Measurements from ENCODE around the gene SESN3.
"Not testable (repeated sequence)": the region's sequence is repeated elsewhere in the genome, so short reads cannot be mapped to it uniquely, and the experiment has no call there.

Gene SESN3

DNA sequence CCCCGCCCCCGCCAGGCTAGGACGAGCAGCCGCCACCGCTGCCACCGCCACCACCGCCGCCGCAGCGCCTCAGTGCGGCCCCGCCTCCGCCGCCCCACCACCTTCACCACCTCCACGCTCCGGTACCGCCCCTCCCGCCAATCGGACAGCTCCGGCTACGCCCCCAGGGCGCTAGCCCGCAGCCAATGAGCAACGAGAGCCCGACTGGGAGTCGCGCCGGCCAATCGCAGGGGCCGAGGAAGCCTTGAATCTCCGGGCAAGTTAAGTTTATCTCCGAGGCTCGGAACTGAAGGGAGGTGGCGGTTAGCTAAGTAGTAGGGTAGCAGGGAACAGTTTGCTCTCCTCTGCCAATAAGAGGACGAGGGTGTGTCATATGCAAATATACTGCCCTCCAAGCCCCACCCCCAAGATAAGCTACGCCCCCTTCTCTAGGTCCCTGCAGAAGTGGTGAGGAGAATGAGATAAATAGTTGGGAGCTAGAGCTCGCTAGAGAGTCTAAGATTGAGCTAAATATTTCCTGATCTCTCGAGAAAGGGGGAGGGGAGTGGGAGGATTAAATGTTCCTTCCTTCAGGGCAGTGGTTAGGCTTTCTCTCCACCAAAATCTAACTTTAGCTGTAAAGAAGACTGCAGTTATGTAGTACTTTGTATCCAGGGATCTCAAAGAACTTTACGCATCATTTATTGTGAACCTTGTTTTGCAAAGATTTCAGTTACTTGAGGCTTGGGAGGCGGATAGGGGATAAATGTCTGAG, at the start of gene SESN3:
TSS of gene SESN3 (minus strand) at position 76 of the 754 bp plus-strand sequence. CDS start 342 bp downstream, outside the sequence.
- DNase-seq = peak; percentile 98

DNA sequence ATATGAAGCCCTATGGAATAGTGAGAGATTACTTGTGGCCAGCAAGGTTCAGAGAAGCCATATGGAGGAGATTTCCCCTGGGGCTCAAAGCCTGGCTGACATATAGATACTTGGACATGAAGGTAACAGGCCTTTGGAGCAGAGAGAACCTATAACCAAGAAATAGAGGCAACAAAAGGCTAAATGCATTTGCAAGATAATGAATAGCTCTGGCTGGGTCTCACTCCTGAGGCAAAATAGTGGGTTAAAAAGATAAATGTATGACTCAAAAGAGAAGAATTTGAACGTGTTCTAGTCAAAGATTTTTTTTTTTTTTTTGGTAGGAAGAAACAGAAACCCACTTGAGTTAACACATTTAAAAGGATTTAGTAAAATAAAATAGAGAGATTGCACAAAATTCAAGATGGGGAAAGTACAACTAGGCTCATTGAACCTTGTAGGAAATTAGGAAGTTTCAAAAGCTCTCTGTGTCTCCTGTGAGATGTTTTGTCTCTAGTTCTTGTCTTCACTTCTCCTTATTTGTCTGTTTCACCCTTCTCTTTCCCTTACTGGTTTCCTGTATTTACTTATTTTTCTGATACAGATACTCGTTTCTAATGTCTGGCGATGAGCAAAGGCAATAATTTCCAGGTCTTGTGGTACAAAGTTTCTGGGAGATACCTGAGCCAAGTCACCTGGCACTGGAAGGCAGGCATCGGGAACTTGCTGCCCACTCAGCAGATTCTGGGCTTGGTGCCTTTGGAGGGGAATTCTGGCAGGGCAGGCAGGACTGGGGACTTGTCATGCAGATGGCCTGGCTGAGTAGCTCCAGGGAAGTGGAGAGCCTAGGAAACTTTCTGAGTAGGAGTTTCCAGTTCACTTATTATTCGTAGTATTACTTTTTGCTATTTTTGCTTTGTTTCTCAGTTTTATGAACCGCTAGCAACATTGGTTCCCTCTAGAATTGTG, 49.2 kb upstream of the SESN3 start:
- DNase-seq = no peak

DNA sequence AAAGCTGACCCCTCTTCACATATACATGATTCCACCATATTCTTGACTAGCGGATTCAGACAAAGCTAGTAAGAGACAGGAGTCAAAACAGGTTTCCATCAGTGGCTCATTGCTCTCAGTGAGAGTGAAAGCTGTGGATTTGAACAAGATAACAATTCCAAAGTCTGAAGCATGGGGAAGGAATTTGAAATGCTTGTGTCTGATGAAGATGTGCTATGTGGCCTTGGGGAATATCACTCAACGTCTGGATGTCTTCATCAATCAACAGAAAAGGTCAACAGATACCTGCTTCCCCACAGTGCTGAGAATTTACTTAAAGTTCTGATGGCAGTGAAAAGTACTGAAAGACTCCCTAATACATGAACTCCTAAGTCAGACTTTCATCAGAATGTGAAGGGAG, 46.9 kb upstream of the SESN3 start:
- no peak for DNase-seq

DNA sequence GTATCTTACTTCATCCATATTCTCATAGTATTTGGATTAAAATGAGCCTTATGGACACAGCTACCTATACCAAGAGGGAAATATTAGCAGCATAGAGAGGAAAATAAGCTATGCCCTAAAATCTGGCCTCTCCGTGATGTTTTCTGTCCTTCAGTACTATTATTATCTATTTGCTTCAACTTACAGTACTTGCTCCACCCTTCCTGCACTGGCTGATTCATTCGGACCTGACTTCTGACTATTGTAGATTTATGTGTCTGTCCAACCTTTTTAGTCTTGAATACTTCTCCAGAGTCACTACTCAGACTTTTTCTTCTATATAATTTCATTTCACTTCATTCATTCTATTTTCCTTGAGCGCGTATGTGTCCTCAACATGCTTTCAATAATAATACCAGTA, 45.1 kb upstream of the SESN3 start:
- DNase-seq = no peak

- not testable (repeated sequence) for DNase-seq
Observed at GRCh38 chr11:95273618-95274017, 42.6 kb upstream of the SESN3 start.

DNA sequence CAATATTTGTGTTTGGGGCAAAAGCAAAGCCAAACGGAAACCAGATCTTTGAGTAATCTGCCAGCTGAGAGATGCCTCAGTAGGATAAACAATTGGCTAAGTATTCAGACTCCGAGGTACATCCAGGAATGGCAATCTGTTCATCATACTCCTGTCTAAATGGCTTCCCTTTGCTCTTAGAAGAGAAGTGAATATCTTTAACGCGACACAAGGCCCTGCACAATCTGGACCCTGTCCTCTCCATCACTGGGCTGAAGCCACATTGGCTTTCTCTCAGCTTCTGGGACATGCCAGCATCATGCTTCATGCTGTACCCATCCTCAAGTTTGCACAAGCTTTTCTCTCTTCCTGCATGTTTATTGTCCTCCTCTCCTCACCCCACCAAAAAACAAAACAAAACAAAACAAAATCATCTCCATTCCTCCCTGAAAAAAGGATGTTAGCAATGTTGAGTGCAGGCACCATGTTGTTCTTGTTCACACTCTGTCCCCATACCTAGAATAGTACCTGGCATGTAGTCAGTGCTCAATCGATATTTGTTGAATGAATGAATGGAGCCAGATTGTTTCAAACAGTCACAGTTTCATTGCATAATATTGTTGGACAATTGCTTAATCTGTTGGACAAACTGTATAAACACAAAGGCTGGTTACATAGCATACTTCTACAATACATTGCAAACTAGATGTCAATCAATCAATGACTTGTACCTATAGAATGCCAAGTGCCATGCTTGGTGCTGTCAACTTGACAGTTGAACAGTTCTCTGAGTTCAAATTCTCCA, 38.2 kb upstream of the SESN3 start:
- no peak for DNase-seq

GRCh38 chr11:95268391-95268790, 37.4 kb upstream of the SESN3 start:
- no peak for DNase-seq

- DNase-seq = no peak
Observed at GRCh38 chr11:95267601-95268213, 36.7 kb upstream of the SESN3 start.

- DNase-seq = no peak
Observed at GRCh38 chr11:95266751-95267374, 35.9 kb upstream of the SESN3 start.

DNA sequence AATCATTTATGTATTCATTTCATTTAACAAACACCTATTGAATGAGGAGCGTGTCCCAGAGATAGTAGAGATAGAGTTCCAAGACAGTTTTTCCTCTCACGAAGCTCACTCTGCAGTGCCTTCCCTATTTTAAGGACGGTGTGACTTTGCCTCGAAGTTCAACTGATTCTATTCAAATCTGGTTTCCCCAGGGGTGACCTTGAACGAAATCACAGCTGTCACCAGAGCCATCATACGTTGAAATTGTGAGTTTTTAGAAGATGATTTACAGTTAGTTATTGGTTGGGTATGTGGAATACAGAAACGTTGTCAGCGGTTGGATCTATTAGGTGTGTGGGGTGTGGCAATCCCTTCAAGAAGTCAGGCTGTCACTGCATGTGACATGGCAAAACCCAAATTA, 33.9 kb upstream of the SESN3 start:
- DNase-seq = no peak

GRCh38 chr11:95262994-95263765, 32.2 kb upstream of the SESN3 start:
- DNase-seq = no peak

GRCh38 chr11:95257456-95257971, 26.5 kb upstream of the SESN3 start:
- DNase-seq = no peak

DNA sequence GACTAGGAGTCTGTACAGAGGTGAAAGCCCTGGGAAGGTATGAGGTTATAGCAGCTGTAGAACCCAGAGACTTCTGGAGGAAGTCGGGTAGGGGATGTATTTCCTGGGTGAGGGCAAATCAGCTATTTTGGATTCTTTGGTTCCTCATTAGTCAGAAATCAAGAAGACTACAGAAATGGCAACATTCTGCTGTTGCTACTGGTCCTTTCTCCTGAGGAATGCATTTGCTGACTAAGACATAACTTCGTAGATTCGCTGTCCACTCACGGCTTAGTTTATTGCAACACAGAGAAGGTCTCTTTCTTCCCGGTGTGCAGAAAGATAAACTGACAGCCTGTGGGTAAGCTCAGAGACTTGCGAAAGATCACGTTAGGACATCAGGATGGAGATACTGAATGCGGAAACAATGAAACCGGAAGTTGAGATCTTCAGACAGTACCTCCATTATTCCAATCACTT, 25.3 kb upstream of the SESN3 start:
- no peak for DNase-seq

GRCh38 chr11:95255251-95256145, 24.5 kb upstream of the SESN3 start:
- DNase-seq = no peak

DNA sequence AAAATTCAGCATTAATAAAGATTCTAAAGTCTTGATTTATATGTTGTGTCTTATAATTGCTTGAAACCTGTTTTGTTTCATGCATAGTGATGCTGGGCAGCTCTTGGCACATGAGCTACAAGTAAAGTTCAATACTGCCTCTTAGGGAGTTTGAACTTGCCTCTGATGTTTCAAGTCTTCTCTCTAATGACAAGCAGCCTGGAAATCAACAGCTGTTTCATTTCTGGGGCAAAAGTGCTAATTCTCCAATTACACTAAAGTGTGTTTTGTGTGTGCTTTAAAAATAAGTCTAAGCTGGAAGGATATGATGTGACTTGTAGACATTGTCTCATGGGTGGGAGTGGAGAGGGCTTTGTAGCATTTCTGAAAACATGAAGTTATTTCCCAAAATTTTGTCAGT, 23.7 kb upstream of the SESN3 start:
- DNase-seq = no peak

GRCh38 chr11:95254131-95254704, 23.2 kb upstream of the SESN3 start:
- DNase-seq = peak; percentile 90

GRCh38 chr11:95253141-95253540, 22.1 kb upstream of the SESN3 start:
- no peak for DNase-seq

DNA sequence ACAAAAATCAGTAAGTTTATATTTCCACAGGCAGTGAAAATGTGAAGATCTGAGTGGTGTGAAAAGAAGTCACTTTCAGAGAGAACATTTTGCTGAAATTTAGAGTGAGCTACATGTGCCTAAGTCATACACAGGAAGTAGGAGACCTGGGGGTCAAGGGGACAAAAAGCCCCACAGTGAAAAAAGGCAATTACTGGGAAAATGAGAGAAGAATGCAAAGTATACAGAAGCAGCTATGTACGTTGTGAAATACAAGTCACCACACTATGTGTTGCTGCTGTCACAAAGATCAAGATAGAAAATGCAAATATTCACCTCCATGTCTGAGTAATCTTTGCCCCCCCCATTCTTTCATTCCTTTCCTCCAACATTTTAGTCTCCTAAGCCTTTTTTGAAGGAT, 21.6 kb upstream of the SESN3 start:
- no peak for DNase-seq

DNA sequence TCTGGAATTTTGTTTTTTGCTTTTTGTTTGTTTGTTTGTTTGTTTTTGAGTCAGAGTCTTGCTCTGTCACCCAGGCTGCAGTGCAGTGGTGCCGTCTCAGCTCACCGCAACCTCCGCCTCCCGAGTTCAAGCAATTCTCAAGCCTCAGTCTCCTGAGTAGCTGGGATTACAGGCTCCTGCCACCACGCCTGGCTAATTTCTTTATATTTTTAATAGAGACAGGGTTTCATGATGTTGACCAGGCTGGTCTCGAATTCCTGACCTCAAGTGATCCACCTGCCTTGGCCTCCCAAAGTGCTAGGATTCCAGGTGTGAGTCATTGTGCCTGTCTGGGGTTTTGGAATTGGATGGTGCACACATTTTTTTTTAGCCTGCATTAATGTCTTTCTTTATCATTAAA, 20.9 kb upstream of the SESN3 start:
- DNase-seq = not testable (repeated sequence)
